Measurements from ENCODE around the gene DIPK1C. TPM values are rescaled to one million over a fixed set of nuclear protein-coding genes. Genes with fewer than 3 reads are reported as not detected.

Gene DIPK1C
- total and polyA plus RNA-seq, 2 donors (not counting 1 experiment from before 2014, with no cell fraction given) = not detected

GRCh38 chr18:74500372-74500771 lies 43.3 kb upstream of the DIPK1C start:
- CTCF ChIA-PET = interaction anchor here (0.7 to 1.3 kb wide), 5 partner anchors 51 to 306 kb away, joined by 3 to 5 read pairs (median 4); no protein-coding TSS in a partner anchor
- H3K79me2 ChIP-seq (ENCODE audit: control insufficient read depth, insufficient read depth, low read length) = peaks cover 53% of the 10 kb centered on the region
- Mint-ChIP-seq H3K4me3 (peak overlapping the region; percentile 87), H3K9me3 (ENCODE audit: insufficient read depth) (no peaks in the 10 kb centered on the region), H3K27ac (peak overlapping the region; percentile 93), H3K4me1 (peaks cover 61% of the 10 kb centered on the region), H3K27me3 (no peaks in the 10 kb centered on the region)
- no peak for TF ChIP-seq EZH2 (IDR thresholded peaks at IDR 0.05; ENCODE audit: borderline replicate concordance, insufficient read depth, low read depth, low read length, poor library complexity, severe bottlenecking)
- TF ChIP-seq, protein P1, sequence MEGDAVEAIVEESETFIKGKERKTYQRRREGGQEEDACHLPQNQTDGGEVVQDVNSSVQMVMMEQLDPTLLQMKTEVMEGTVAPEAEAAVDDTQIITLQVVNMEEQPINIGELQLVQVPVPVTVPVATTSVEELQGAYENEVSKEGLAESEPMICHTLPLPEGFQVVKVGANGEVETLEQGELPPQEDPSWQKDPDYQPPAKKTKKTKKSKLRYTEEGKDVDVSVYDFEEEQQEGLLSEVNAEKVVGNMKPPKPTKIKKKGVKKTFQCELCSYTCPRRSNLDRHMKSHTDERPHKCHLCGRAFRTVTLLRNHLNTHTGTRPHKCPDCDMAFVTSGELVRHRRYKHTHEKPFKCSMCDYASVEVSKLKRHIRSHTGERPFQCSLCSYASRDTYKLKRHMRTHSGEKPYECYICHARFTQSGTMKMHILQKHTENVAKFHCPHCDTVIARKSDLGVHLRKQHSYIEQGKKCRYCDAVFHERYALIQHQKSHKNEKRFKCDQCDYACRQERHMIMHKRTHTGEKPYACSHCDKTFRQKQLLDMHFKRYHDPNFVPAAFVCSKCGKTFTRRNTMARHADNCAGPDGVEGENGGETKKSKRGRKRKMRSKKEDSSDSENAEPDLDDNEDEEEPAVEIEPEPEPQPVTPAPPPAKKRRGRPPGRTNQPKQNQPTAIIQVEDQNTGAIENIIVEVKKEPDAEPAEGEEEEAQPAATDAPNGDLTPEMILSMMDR (IDR thresholded peaks at IDR 0.05) = no peak
- peaks cover 10% of the 10 kb centered on the region for H4K20me1 ChIP-seq (ENCODE audit: control insufficient read depth, insufficient read depth, low read length, poor library complexity, severe bottlenecking)
- intact Hi-C loops (cut with micrococcal nuclease) = no loop called here
- ATAC-seq (ENCODE audit: low read depth) (no peak), DNase-seq (peak; percentile 52)
- peaks cover 2 to 44% of the 10 kb centered on the region in 2 experiments for H3K36me3 ChIP-seq (replicated peaks in 1 of 2; ENCODE audit: control extremely low read depth in 1 of 2, control insufficient read depth in 1 of 2, extremely low read depth in 1 of 2, insufficient read depth in 2 of 2, low read length in 1 of 2)
- no peaks in the 10 kb centered on the region for H3K9me3 ChIP-seq (ENCODE audit: control extremely low read depth in 1 of 3, control insufficient read depth in 2 of 3, insufficient read depth in 1 of 3, low read length in 2 of 3)
- H3K9ac ChIP-seq (ENCODE audit: low read length) = peak overlapping the region; percentile 68
- peak overlapping the region; percentile 70 to 91 for H3K27ac ChIP-seq (ENCODE audit: low read length in 2 of 2)
- H2AFZ ChIP-seq (ENCODE audit: insufficient read depth, low read depth, low read length, poor library complexity, severe bottlenecking) = peak overlapping the region; percentile 12
- no CpG with 5 or more reads among the region's 6 CpGs for WGBS (ENCODE audit: insufficient coverage)
- peak overlapping the region; percentile 16 to 72 (median 52) for H3K4me3 ChIP-seq (ENCODE audit: control extremely low read depth in 1 of 5, extremely low read depth in 1 of 5, insufficient read depth in 1 of 5, low read depth in 2 of 5, low read length in 4 of 5)
- H3K27me3 ChIP-seq (replicated peaks in 1 of 4; ENCODE audit: control extremely low read depth in 1 of 4, control insufficient read depth in 3 of 4, insufficient read depth in 4 of 4, low read length in 3 of 4) = no peaks in the 10 kb centered on the region
- H3K4me2 ChIP-seq (replicated peaks; ENCODE audit: low read depth, low read length, poor library complexity, severe bottlenecking) = peak overlapping the region; percentile 71
- H3K4me1 ChIP-seq (ENCODE audit: control insufficient read depth in 2 of 2, insufficient read depth in 2 of 2, low read length in 2 of 2) = peaks cover 44 to 59% of the 10 kb centered on the region in 2 donors
- POLR2A ChIA-PET = no interaction called here

DNA sequence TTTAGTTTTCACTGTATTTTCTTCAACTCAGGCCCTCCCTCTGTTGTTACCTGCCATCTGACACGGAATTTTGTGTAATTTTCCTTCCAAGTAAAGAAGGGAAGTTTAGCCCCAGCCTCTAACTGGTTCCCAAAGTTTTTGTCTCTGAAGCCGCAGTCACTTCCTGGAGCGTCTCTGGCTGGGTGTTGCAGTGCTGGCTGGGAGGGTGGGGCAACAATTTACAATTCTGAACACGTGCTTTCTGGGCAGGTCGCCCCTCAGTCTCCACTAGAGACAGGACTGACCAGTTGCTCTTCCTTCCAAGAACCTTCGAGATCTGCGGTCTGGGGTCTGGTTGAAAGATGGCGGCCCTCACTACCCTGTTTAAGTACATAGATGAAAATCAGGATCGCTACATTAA lies 42.5 kb upstream of the DIPK1C start:
- H3K79me2 ChIP-seq (ENCODE audit: control insufficient read depth, insufficient read depth, low read length) = peaks cover 46% of the 10 kb centered on the region

More for the DNA sequence above, 42.5 kb upstream of the DIPK1C start:
- intact Hi-C loops (cut with micrococcal nuclease) = loop anchor here (1.0 to 10.0 kb wide), 5 partner anchors 157 to 1998 kb away; partner anchors contain the start of genes TSHZ1 and ZNF516
- ChIA-PET CTCF (interaction anchor here (1.0 to 1.3 kb wide), 5 partner anchors 13 to 157 kb away, joined by 3 to 5 read pairs (median 4); no protein-coding TSS in a partner anchor), POLR2A (no interaction called here)
- peak overlapping the region; percentile 87 for H3K4me3 Mint-ChIP-seq
- peak overlapping the region; percentile 70 to 91 for H3K27ac ChIP-seq (ENCODE audit: low read length in 2 of 2)
- peaks cover 2% of the 10 kb centered on the region for H4K20me1 ChIP-seq (ENCODE audit: control insufficient read depth, insufficient read depth, low read length, poor library complexity, severe bottlenecking)
- peaks cover 2 to 37% of the 10 kb centered on the region in 2 experiments for H3K36me3 ChIP-seq (replicated peaks in 1 of 2; ENCODE audit: control extremely low read depth in 1 of 2, control insufficient read depth in 1 of 2, extremely low read depth in 1 of 2, insufficient read depth in 2 of 2, low read length in 1 of 2)
- H3K9me3 ChIP-seq (ENCODE audit: control extremely low read depth in 1 of 3, control insufficient read depth in 2 of 3, insufficient read depth in 1 of 3, low read length in 2 of 3) = no peaks in the 10 kb centered on the region
- peaks cover 45 to 59% of the 10 kb centered on the region in 2 donors for H3K4me1 ChIP-seq (ENCODE audit: control insufficient read depth in 2 of 2, insufficient read depth in 2 of 2, low read length in 2 of 2)
- no peaks in the 10 kb centered on the region for H3K27me3 ChIP-seq (replicated peaks in 1 of 4; ENCODE audit: control extremely low read depth in 1 of 4, control insufficient read depth in 3 of 4, insufficient read depth in 4 of 4, low read length in 3 of 4)
- peak overlapping the region; percentile 68 for H3K9ac ChIP-seq (ENCODE audit: low read length)
- no peak for ATAC-seq (ENCODE audit: low read depth)
- peak overlapping the region; percentile 71 for H3K4me2 ChIP-seq (replicated peaks; ENCODE audit: low read depth, low read length, poor library complexity, severe bottlenecking)
- peak; percentile 61 for DNase-seq
- H3K4me1 Mint-ChIP-seq = peaks cover 62% of the 10 kb centered on the region
- H2AFZ ChIP-seq (ENCODE audit: insufficient read depth, low read depth, low read length, poor library complexity, severe bottlenecking) = peak overlapping the region; percentile 66
- TF ChIP-seq, protein P1 (IDR thresholded peaks at IDR 0.05) = no peak
- TF ChIP-seq EZH2 (IDR thresholded peaks at IDR 0.05; ENCODE audit: borderline replicate concordance, insufficient read depth, low read depth, low read length, poor library complexity, severe bottlenecking) = no peak
- peak overlapping the region; percentile 41 to 72 (median 58) for H3K4me3 ChIP-seq (ENCODE audit: control extremely low read depth in 1 of 5, extremely low read depth in 1 of 5, insufficient read depth in 1 of 5, low read depth in 2 of 5, low read length in 4 of 5)
- H3K27me3 Mint-ChIP-seq = no peaks in the 10 kb centered on the region
- H3K27ac Mint-ChIP-seq = peak overlapping the region; percentile 92
- 7% methylated on average over 4 of the region's 9 CpGs for WGBS (ENCODE audit: insufficient coverage)
- no peaks in the 10 kb centered on the region for H3K9me3 Mint-ChIP-seq (ENCODE audit: insufficient read depth)

Data from B cell (primary cell).